WTC11 (cell line): Measurements from ENCODE around the gene LARGE1. TPM values are rescaled to one million over a fixed set of nuclear protein-coding genes. Genes with fewer than 3 reads are reported as not detected.

Experiments used
- ATAC-seq: fragments of 200-7000 bp; cut with Tn5 transposase; 2 replicates; pipeline ENCODE4 v1.10.0; 2021; ENCODE audit warnings: mild to moderate bottlenecking, moderate library complexity
- CTCF ChIA-PET: fragments of 300-600 bp; sonication (Branson Sonifier 250); formaldehyde crosslinking; loops from one replicate; lab custom pipeline; 2021; ENCODE audit warnings: antibody characterized with exemption; lab: Charles Lee
- POLR2A ChIA-PET: fragments of 350-600 bp; sonication (Branson Sonifier 250); formaldehyde crosslinking; loops from one replicate; lab custom pipeline; 2021; ENCODE audit warnings: antibody characterized with exemption; lab: Charles Lee
- DNase-seq: peaks from one replicate; pipeline ENCODE4 v3.0.0; 2021; ENCODE audit warnings: low spot score
- H3K27ac Mint-ChIP-seq: 2 replicates; pipeline ENCODE4 v1.8.0; 2021; ENCODE audit warnings: mixed read lengths
- H3K27me3 Mint-ChIP-seq: 2 replicates; pipeline ENCODE4 v1.8.0; 2021; ENCODE audit warnings: low read depth, mild to moderate bottlenecking, moderate library complexity, mixed read lengths
- H3K36me3 Mint-ChIP-seq: 2 replicates; pipeline ENCODE4 v1.8.0; 2021; ENCODE audit warnings: mixed read lengths
- H3K4me1 Mint-ChIP-seq: 2 replicates; pipeline ENCODE4 v1.8.0; 2022; ENCODE audit warnings: mixed read lengths
- H3K4me3 Mint-ChIP-seq: 2 replicates; pipeline ENCODE4 v1.8.0; 2021; ENCODE audit warnings: mild to moderate bottlenecking, moderate library complexity, mixed read lengths
- H3K9me3 Mint-ChIP-seq: 2 replicates; pipeline ENCODE4 v1.8.0; 2021; ENCODE audit warnings: mixed read lengths
- ARID4B ChIP-seq: sonication (generic); formaldehyde crosslinking; IDR thresholded peaks from 2 replicates; pipeline ENCODE4 v1.8.0; 2023; ENCODE audit warnings: missing genetic modification reagents, mild to moderate bottlenecking, borderline replicate concordance
- ATF1 ChIP-seq: sonication (generic); formaldehyde crosslinking; IDR thresholded peaks from 2 replicates; pipeline ENCODE4 v1.8.1; 2023; ENCODE audit warnings: mild to moderate bottlenecking, moderate library complexity, missing genetic modification reagents
- ATF2 ChIP-seq: sonication (generic); formaldehyde crosslinking; IDR thresholded peaks from 2 replicates; pipeline ENCODE4 v1.8.1; 2022; ENCODE audit warnings: low read depth, missing genetic modification reagents, borderline replicate concordance
- ATF3 ChIP-seq: sonication (generic); formaldehyde crosslinking; conservative IDR thresholded peaks from 2 replicates; pipeline ENCODE4 v1.8.1; 2022; ENCODE audit warnings: mild to moderate bottlenecking, missing genetic modification reagents
- CTCF ChIP-seq: fragments of 200-600 bp; IDR thresholded peaks from 2 replicates; pipeline ENCODE4 v1.8.0; 2022; ENCODE audit warnings: antibody characterized with exemption
- E2F1 ChIP-seq: sonication (generic); formaldehyde crosslinking; IDR thresholded peaks from 2 replicates; pipeline ENCODE4 v1.8.0; 2022; ENCODE audit warnings: mild to moderate bottlenecking, missing genetic modification reagents
- E2F5 ChIP-seq: sonication (generic); formaldehyde crosslinking; IDR thresholded peaks from 2 replicates; pipeline ENCODE4 v1.8.1; 2022; ENCODE audit warnings: mild to moderate bottlenecking, moderate library complexity, missing genetic modification reagents
- ETV6 ChIP-seq: sonication (generic); formaldehyde crosslinking; IDR thresholded peaks from 2 replicates; pipeline ENCODE4 v1.8.1; 2022; ENCODE audit warnings: mild to moderate bottlenecking, missing genetic modification reagents
- FOXP1 ChIP-seq: sonication (generic); formaldehyde crosslinking; IDR thresholded peaks from 2 replicates; pipeline ENCODE4 v1.8.0; 2022; ENCODE audit warnings: missing genetic modification reagents, mild to moderate bottlenecking, moderate library complexity, borderline replicate concordance
- GRHL2 ChIP-seq: fragments of 250-450 bp; sonication (Bioruptor Pico); IDR thresholded peaks from 2 replicates; pipeline ENCODE4 v1.8.0; 2022; ENCODE audit warnings: mild to moderate bottlenecking, moderate library complexity; ENCODE audit not compliant: insufficient replicate concordance, severe bottlenecking
- JUN ChIP-seq: sonication (generic); formaldehyde crosslinking; IDR thresholded peaks from 2 replicates; pipeline ENCODE4 v1.8.0; 2023; ENCODE audit warnings: mild to moderate bottlenecking, missing genetic modification reagents
- MXD4 ChIP-seq: fragments of 250-450 bp; sonication (Bioruptor Pico); IDR thresholded peaks from 2 replicates; pipeline ENCODE4 v1.8.0; 2021; ENCODE audit warnings: mild to moderate bottlenecking, moderate library complexity, borderline replicate concordance
- NR2C2 ChIP-seq: sonication (generic); formaldehyde crosslinking; IDR thresholded peaks from 2 replicates; pipeline ENCODE4 v1.8.0; 2022; ENCODE audit warnings: mild to moderate bottlenecking, missing genetic modification reagents
- SMAD3 ChIP-seq: sonication (generic); formaldehyde crosslinking; IDR thresholded peaks from 2 replicates; pipeline ENCODE4 v1.8.0; 2022; ENCODE audit warnings: missing genetic modification reagents, mild to moderate bottlenecking, borderline replicate concordance
- TEAD4 ChIP-seq: sonication (generic); formaldehyde crosslinking; IDR thresholded peaks from 2 replicates; pipeline ENCODE4 v1.8.0; 2022; ENCODE audit warnings: mild to moderate bottlenecking, missing genetic modification reagents
- USF2 ChIP-seq: sonication (generic); formaldehyde crosslinking; IDR thresholded peaks from 2 replicates; pipeline ENCODE4 v1.8.1; 2023; ENCODE audit warnings: mild to moderate bottlenecking, missing genetic modification reagents, moderate library complexity
- ZNF232 ChIP-seq: sonication (generic); formaldehyde crosslinking; IDR thresholded peaks from 2 replicates; pipeline ENCODE4 v1.8.0; 2022; ENCODE audit warnings: mild to moderate bottlenecking, missing genetic modification reagents
- ZNF317 ChIP-seq: sonication (generic); formaldehyde crosslinking; IDR thresholded peaks from 2 replicates; pipeline ENCODE4 v1.8.1; 2023; ENCODE audit warnings: low read depth, mild to moderate bottlenecking, moderate library complexity, missing genetic modification reagents, borderline replicate concordance
- ZNF416 ChIP-seq: fragments of 250-450 bp; sonication (Bioruptor Pico); IDR thresholded peaks from 2 replicates; pipeline ENCODE4 v1.9.0; 2021; ENCODE audit warnings: mild to moderate bottlenecking, inconsistent platforms
- ZNF423 ChIP-seq: fragments of 250-450 bp; sonication (Bioruptor Pico); IDR thresholded peaks from 2 replicates; pipeline ENCODE4 v2.1.2; 2022; ENCODE audit warnings: mild to moderate bottlenecking, moderate library complexity
- ZNF512 ChIP-seq: sonication (generic); formaldehyde crosslinking; IDR thresholded peaks from 2 replicates; pipeline ENCODE4 v1.8.1; 2022; ENCODE audit warnings: missing genetic modification reagents, borderline replicate concordance
- total RNA-seq: library from RNA; stranded (reverse); gene quantifications from 3 replicates; pipeline ENCODE4 v1.2.3, GENCODE V29; 2021

LARGE1 gene
- total RNA-seq, 1 experiment from 2014 or later, result 72.6 TPM

GRCh38 chr22:33865248-33865647 lies 55.0 kb downstream of the LARGE1 start:
- Mint-ChIP-seq H3K27ac (peak overlapping the region; percentile 80; the same call in 1 of the 2 replicates), H3K36me3 (no peaks in the 10 kb centered on the region), H3K4me3 (no peak overlapping the region), H3K4me1 (peaks cover 49% of the 10 kb centered on the region), H3K9me3 (peaks cover 7% of the 10 kb centered on the region), H3K27me3 (no peaks in the 10 kb centered on the region)
- ATAC-seq (no peak), DNase-seq (no peak)
- ChIA-PET CTCF (no interaction called here), POLR2A (no interaction called here)
- TF ChIP-seq ETV6 (CRISPR knock-in tag) (no peak), ZNF423 (CRISPR knock-in tag) (no peak), ATF3 (CRISPR knock-in tag) (no peak), JUN (CRISPR knock-in tag) (no peak), CTCF (no peak), USF2 (CRISPR knock-in tag) (no peak), ZNF317 (no peak), SMAD3 (no peak), NR2C2 (no peak), GRHL2 (CRISPR knock-in tag) (no peak)

GRCh38 chr22:33864723-33865130 lies 55.5 kb downstream of the LARGE1 start:
- ChIA-PET POLR2A (no interaction called here), CTCF (no interaction called here)
- Mint-ChIP-seq H3K9me3 (peaks cover 7% of the 10 kb centered on the region), H3K27ac (peak overlapping the region; percentile 80; the same call in 1 of the 2 replicates), H3K4me1 (peaks cover 47% of the 10 kb centered on the region), H3K4me3 (no peak overlapping the region), H3K36me3 (no peaks in the 10 kb centered on the region), H3K27me3 (no peaks in the 10 kb centered on the region)
- ATAC-seq, result no peak
- no peak for DNase-seq
- no peak for TF ChIP-seq ATF1 (CRISPR knock-in tag)
- no peak for TF ChIP-seq MXD4 (CRISPR knock-in tag)
- TF ChIP-seq ZNF423 (CRISPR knock-in tag), result no peak
- TF ChIP-seq ATF3 (CRISPR knock-in tag), result no peak
- TF ChIP-seq E2F1 (CRISPR knock-in tag), result no peak
- no peak for TF ChIP-seq TEAD4 (CRISPR knock-in tag)
- no peak for TF ChIP-seq E2F5
- TF ChIP-seq FOXP1 (CRISPR knock-in tag), result no peak
- TF ChIP-seq NR2C2, result no peak
- TF ChIP-seq ATF2 (CRISPR knock-in tag), result no peak
- TF ChIP-seq ZNF232 (CRISPR knock-in tag), result no peak
- TF ChIP-seq ZNF416 (CRISPR knock-in tag), result no peak
- no peak for TF ChIP-seq ZNF512 (CRISPR knock-in tag)
- TF ChIP-seq ARID4B (CRISPR knock-in tag), result no peak
